HepG2 (cell line): ENCODE data around the gene ESYT2. TPM values are rescaled to one million over a fixed set of nuclear protein-coding genes. Genes with fewer than 3 reads are reported as not detected.

Experiments used
- CHD2 ChIP-seq: IDR thresholded peaks from 2 replicates; pipeline ENCODE4 v1.6.1; 2011; ENCODE audit warnings: low read depth, low read length, improper control_type of control experiment
- ZSCAN30 ChIP-seq: sonication (generic); formaldehyde crosslinking; IDR thresholded peaks from 2 replicates; pipeline ENCODE4 v1.5.0; 2020; ENCODE audit warnings: mild to moderate bottlenecking, missing genetic modification reagents
- polyA plus RNA-seq, 8 experiments: library from polyadenylated mRNA; depleted of rRNA in 3 of 8; stranded (reverse) in 7 of 8; unstranded in 1 of 8; fragments of >200 nt; fragmentation: Illumina TruSeq in 4 of 8; extraction: Trizol in 4 of 8; gene quantifications; 2 replicates each; pipeline versions ENCODE4 v1.2.1 to v1.2.3, GENCODE V29; 2011 to 2016; ENCODE audit warnings: low read depth in 4 of 8, missing spikeins in 1 of 8, mixed read lengths in 1 of 8; ENCODE audit not compliant: insufficient read depth in 1 of 8
- total RNA-seq, 5 experiments: library from RNA; depleted of rRNA; stranded (reverse); fragments of >200 nt; fragmentation: Illumina TruSeq; extraction: Trizol; gene quantifications; 2 replicates each; pipeline ENCODE4 v1.2.3, GENCODE V29; 2016; ENCODE audit warnings: low read depth in 1 of 5
- TF ChIP-seq, protein P1 (sequence below): sonication (generic); formaldehyde crosslinking; IDR thresholded peaks from 2 replicates; pipeline ENCODE4 v1.8.0; 2022; ENCODE audit warnings: missing genetic modification reagents, mild to moderate bottlenecking, borderline replicate concordance
- TF ChIP-seq, protein P2 (sequence below): IDR thresholded peaks from 2 replicates; pipeline ENCODE4 v1.4.0; 2020; ENCODE audit warnings: mild to moderate bottlenecking, missing genetic modification reagents
- TF ChIP-seq, protein P3 (sequence below): sonication (generic); formaldehyde crosslinking; conservative IDR thresholded peaks from 2 replicates; pipeline ENCODE4 v1.8.0; 2022; ENCODE audit warnings: mild to moderate bottlenecking, moderate library complexity, missing genetic modification reagents
- TF ChIP-seq, protein P4 (sequence below): sonication (generic); formaldehyde crosslinking; IDR thresholded peaks from 2 replicates; pipeline ENCODE4 v1.4.0; 2020; ENCODE audit warnings: missing genetic modification reagents, low read depth, mild to moderate bottlenecking, borderline replicate concordance
- TF ChIP-seq, protein P5 (sequence below), 2 experiments: sonication (generic) in 1 of 2; formaldehyde crosslinking in 1 of 2; IDR thresholded peaks; 2 replicates each; pipeline versions ENCODE4 v1.5.1 to v1.6.1; 2011 to 2020; ENCODE audit warnings: borderline replicate concordance in 1 of 2, low read depth in 1 of 2, low read length in 1 of 2, mild to moderate bottlenecking in 1 of 2, missing genetic modification reagents in 1 of 2, moderate library complexity in 1 of 2

Gene ESYT2
- total and polyA plus RNA-seq, 2 of the 13 experiments (the other 11 are each of a cell fraction or from before 2014, with no cell fraction given) = 28.5 to 37.3 TPM

DNA sequence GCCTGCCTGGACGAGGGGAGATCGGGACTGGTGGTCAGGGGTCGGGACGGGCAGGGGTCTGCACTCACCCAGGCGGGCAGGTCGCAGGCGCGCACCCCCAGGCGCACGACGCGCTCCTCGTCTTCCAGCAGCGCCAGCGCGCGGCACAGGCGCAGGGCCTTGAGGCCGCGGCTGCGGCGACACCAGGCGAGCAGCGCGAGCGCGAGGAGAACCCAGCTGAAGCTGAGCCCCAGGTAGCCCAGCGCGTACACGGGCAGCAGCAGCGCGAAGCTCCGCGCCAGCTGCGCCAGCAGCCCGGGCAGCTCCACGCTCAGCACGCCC, 328 bp downstream of the ESYT2 start (continued):
- TF ChIP-seq, protein P1, sequence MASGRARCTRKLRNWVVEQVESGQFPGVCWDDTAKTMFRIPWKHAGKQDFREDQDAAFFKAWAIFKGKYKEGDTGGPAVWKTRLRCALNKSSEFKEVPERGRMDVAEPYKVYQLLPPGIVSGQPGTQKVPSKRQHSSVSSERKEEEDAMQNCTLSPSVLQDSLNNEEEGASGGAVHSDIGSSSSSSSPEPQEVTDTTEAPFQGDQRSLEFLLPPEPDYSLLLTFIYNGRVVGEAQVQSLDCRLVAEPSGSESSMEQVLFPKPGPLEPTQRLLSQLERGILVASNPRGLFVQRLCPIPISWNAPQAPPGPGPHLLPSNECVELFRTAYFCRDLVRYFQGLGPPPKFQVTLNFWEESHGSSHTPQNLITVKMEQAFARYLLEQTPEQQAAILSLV (CRISPR knock-in tag) = no peak
- TF ChIP-seq, protein P2, sequence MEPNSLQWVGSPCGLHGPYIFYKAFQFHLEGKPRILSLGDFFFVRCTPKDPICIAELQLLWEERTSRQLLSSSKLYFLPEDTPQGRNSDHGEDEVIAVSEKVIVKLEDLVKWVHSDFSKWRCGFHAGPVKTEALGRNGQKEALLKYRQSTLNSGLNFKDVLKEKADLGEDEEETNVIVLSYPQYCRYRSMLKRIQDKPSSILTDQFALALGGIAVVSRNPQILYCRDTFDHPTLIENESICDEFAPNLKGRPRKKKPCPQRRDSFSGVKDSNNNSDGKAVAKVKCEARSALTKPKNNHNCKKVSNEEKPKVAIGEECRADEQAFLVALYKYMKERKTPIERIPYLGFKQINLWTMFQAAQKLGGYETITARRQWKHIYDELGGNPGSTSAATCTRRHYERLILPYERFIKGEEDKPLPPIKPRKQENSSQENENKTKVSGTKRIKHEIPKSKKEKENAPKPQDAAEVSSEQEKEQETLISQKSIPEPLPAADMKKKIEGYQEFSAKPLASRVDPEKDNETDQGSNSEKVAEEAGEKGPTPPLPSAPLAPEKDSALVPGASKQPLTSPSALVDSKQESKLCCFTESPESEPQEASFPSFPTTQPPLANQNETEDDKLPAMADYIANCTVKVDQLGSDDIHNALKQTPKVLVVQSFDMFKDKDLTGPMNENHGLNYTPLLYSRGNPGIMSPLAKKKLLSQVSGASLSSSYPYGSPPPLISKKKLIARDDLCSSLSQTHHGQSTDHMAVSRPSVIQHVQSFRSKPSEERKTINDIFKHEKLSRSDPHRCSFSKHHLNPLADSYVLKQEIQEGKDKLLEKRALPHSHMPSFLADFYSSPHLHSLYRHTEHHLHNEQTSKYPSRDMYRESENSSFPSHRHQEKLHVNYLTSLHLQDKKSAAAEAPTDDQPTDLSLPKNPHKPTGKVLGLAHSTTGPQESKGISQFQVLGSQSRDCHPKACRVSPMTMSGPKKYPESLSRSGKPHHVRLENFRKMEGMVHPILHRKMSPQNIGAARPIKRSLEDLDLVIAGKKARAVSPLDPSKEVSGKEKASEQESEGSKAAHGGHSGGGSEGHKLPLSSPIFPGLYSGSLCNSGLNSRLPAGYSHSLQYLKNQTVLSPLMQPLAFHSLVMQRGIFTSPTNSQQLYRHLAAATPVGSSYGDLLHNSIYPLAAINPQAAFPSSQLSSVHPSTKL = no peak
- TF ChIP-seq ZSCAN30 (CRISPR knock-in tag) (no peak), CHD2 (no peak)
- TF ChIP-seq, protein P3, sequence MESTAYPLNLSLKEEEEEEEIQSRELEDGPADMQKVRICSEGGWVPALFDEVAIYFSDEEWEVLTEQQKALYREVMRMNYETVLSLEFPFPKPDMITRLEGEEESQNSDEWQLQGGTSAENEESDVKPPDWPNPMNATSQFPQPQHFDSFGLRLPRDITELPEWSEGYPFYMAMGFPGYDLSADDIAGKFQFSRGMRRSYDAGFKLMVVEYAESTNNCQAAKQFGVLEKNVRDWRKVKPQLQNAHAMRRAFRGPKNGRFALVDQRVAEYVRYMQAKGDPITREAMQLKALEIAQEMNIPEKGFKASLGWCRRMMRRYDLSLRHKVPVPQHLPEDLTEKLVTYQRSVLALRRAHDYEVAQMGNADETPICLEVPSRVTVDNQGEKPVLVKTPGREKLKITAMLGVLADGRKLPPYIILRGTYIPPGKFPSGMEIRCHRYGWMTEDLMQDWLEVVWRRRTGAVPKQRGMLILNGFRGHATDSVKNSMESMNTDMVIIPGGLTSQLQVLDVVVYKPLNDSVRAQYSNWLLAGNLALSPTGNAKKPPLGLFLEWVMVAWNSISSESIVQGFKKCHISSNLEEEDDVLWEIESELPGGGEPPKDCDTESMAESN = no peak
- TF ChIP-seq, protein P4, sequence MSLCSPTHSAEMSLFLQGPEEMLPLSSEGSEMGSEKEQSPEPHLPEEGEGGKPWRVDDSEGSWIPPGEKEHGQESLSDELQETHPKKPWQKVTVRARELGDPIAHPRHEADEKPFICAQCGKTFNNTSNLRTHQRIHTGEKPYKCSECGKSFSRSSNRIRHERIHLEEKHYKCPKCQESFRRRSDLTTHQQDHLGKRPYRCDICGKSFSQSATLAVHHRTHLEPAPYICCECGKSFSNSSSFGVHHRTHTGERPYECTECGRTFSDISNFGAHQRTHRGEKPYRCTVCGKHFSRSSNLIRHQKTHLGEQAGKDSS = no peak
- TF ChIP-seq, protein P5, sequence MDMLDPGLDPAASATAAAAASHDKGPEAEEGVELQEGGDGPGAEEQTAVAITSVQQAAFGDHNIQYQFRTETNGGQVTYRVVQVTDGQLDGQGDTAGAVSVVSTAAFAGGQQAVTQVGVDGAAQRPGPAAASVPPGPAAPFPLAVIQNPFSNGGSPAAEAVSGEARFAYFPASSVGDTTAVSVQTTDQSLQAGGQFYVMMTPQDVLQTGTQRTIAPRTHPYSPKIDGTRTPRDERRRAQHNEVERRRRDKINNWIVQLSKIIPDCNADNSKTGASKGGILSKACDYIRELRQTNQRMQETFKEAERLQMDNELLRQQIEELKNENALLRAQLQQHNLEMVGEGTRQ (IDR thresholded peaks at IDR 0.05; ENCODE audit: low read depth, low read length) = no peak
- TF ChIP-seq, protein P5 (CRISPR knock-in tag; IDR thresholded peaks at IDR 0.05; ENCODE audit: borderline replicate concordance) = no peak
